Measurements from ENCODE around the gene VPS35L. TPM values are rescaled to one million over a fixed set of nuclear protein-coding genes. Genes with fewer than 3 reads are reported as not detected.

The VPS35L gene
- total and polyA plus RNA-seq, 2 of the 13 experiments (the other 11 are each of a cell fraction or from before 2014, with no cell fraction given) = 1.4 to 1.6 TPM

DNA sequence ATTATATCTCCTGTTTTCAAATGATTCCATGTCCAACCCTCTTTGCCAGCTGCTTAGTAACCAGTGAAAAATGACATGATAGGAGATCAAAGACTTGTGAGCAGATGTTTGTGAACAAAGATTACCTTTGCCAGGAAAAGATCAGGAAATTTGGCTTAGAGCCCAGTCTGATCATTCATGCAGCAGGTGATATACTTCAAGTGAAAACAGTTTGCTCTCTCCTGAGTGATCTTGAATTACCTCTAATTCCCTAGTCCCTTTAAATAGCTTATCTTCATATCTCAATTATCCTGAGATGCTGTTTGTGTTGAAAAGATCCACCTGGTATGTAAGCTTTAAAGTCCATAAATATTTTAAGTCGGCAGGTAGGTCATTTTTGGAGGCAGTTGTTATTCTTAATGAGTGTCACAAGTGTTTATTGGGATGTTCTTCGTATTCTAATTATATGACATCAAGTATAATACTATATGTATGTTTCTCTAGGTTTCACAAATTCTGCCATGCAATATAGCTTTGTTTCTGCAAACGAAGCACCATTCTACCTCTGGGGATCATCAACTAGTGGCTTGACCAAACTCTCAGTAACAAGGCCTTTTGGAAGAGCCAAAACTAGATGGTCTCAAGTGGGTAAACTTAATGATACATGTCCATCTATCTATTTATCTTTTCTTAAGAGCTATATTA, 13.2 kb upstream of the VPS35L start (continued):
- TF ChIP-seq ZBED4 (CRISPR knock-in tag; IDR thresholded peaks at IDR 0.05; ENCODE audit: borderline replicate concordance) (peak; percentile 69; the same call in 1 of the 2 replicates), IKZF1 (IDR thresholded peaks at IDR 0.05) (no peak), ARID3A (IDR thresholded peaks at IDR 0.05; ENCODE audit: low read depth, low read length) (peak; percentile 95), ZNF687 (CRISPR knock-in tag; IDR thresholded peaks at IDR 0.05) (no peak), FOSL1 (CRISPR knock-in tag; IDR thresholded peaks at IDR 0.05; ENCODE audit: borderline replicate concordance) (peak; percentile 66; the same call in 1 of the 2 replicates), ZNF557 (CRISPR knock-in tag; IDR thresholded peaks at IDR 0.05) (no peak), HOXD1 (CRISPR knock-in tag; IDR thresholded peaks at IDR 0.05) (peak; percentile 89), HNRNPH1 (optimal IDR thresholded peaks at IDR 0.05; ENCODE audit: low read depth, low read length) (no peak)
- TF ChIP-seq, protein P1, sequence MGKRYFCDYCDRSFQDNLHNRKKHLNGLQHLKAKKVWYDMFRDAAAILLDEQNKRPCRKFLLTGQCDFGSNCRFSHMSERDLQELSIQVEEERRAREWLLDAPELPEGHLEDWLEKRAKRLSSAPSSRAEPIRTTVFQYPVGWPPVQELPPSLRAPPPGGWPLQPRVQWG (CRISPR knock-in tag; IDR thresholded peaks at IDR 0.05; ENCODE audit: borderline replicate concordance, low read depth) = no peak
- TF ChIP-seq, protein P2, sequence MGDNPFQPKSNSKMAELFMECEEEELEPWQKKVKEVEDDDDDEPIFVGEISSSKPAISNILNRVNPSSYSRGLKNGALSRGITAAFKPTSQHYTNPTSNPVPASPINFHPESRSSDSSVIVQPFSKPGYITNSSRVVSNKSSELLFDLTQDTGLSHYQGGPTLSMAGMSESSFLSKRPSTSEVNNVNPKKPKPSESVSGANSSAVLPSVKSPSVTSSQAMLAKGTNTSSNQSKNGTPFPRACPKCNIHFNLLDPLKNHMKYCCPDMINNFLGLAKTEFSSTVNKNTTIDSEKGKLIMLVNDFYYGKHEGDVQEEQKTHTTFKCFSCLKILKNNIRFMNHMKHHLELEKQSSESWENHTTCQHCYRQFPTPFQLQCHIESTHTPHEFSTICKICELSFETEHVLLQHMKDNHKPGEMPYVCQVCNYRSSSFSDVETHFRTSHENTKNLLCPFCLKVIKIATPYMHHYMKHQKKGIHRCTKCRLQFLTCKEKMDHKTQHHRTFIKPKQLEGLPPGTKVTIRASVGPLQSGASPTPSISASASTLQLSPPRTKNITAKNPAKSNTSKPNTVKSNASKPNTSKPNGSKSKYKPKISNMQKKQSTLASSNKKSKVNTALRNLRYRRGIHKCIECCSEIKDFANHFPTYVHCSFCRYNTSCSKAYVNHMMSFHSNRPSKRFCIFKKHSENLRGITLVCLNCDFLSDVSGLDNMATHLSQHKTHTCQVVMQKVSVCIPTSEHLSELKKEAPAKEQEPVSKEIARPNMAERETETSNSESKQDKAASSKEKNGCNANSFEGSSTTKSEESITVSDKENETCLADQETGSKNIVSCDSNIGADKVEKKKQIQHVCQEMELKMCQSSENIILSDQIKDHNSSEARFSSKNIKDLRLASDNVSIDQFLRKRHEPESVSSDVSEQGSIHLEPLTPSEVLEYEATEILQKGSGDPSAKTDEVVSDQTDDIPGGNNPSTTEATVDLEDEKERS (CRISPR knock-in tag; IDR thresholded peaks at IDR 0.05) = no peak

Measured in HepG2 (cell line).